ENCODE data around the gene NET1. TPM values are rescaled to one million over a fixed set of nuclear protein-coding genes. Genes with fewer than 3 reads are reported as not detected.
A peak's percentile ranks its signal among the peaks of the same experiment; 100 is the strongest.

The NET1 gene
- total and polyA plus RNA-seq, 7 donors, result 75.3 to 333 (median 199) TPM

DNA sequence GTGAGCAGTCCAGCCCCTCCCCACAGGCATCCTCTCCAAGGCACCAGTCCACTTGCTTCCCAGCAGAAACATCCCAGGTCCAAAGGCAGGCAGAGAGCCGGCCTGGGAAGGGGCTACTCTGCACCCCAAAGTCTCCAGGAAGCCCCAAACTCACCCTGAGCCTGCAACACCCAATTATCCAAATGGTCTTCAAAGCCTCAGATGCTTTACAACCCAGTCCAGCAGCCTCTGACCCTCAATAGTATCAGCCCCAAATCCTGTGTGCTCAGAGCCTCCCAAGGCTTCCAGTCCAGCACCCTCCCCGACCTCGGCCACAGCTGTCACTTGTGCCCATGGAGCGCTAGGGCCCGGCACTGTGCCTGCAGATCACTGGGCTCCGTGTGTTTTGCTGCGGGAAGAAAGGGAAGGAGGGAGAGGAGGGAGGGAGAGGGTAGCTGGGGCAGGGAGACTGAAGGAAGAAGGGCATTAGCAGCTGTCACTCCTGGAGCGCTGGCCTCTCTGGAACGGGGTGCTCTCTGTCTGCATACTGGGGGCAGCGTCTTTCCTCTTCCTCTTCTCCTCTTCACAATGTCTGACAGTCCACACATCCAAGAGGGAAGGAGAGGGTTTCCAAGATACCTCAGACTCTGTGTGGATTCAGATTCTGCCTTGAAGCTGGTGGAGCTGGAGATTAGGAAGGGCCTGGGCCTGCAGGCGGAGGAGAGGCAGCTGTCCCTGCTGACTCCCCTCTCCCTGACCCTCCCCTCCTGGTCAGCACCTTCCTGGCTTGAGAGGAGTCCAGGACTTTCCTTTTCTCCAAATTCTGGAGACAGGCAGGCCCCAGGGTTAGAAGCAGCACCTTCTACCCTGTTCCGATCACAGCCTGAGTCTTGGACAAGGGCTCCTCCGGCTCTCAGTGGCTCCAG, 73.8 kb downstream of the NET1 start:
- no peaks in the 10 kb centered on the region for H3K4me1 ChIP-seq
- no peaks in the 10 kb centered on the region for H3K36me3 ChIP-seq
- DNase-seq, result peak; percentile 44
- no peak overlapping the region for H3K4me3 ChIP-seq
- WGBS, 2 donors, result 31 to 82% methylated on average over 13 of the region's 13 CpGs
- H3K27me3 ChIP-seq, result no peaks in the 10 kb centered on the region
- no peak overlapping the region for H3K27ac ChIP-seq
- TF ChIP-seq EP300 (IDR thresholded peaks at IDR 0.05), result no peak
- TF ChIP-seq POLR2A (IDR thresholded peaks at IDR 0.05), result no peak
- TF ChIP-seq, protein P1, sequence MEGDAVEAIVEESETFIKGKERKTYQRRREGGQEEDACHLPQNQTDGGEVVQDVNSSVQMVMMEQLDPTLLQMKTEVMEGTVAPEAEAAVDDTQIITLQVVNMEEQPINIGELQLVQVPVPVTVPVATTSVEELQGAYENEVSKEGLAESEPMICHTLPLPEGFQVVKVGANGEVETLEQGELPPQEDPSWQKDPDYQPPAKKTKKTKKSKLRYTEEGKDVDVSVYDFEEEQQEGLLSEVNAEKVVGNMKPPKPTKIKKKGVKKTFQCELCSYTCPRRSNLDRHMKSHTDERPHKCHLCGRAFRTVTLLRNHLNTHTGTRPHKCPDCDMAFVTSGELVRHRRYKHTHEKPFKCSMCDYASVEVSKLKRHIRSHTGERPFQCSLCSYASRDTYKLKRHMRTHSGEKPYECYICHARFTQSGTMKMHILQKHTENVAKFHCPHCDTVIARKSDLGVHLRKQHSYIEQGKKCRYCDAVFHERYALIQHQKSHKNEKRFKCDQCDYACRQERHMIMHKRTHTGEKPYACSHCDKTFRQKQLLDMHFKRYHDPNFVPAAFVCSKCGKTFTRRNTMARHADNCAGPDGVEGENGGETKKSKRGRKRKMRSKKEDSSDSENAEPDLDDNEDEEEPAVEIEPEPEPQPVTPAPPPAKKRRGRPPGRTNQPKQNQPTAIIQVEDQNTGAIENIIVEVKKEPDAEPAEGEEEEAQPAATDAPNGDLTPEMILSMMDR (IDR thresholded peaks at IDR 0.05), result no peak
- no peak for TF ChIP-seq POLR2AphosphoS5 (IDR thresholded peaks at IDR 0.05)
- intact Hi-C loops (cut with DNase I), result no loop called here
- no peaks in the 10 kb centered on the region for H3K9me3 ChIP-seq

DNA sequence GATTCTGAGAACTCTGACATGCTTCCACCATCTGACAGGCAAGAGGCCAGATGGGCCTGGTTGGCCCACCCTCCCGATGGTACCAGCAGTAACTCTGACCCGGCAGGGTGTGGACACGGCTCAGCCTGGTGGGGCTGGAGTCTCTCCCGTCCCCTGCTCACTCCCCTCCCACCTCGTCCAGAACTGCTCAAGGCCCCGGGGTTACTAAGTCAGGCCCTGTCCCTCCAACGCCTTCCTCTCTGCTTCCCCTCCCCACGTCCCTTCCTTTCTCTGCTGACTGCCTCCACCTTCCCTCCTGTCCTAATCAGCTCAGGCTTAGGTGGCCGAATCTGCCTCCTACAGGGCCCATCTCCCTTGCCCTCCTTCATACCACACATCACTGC, 74.5 kb downstream of the NET1 start:
- intact Hi-C loops (cut with DNase I), result no loop called here
- no peaks in the 10 kb centered on the region for H3K27me3 ChIP-seq
- WGBS, 2 donors, result 14 to 75% methylated on average over 9 of the region's 9 CpGs
- no peak overlapping the region for H3K27ac ChIP-seq
- DNase-seq, result peak; percentile 56
- H3K4me1 ChIP-seq, result no peaks in the 10 kb centered on the region
- H3K4me3 ChIP-seq, result no peak overlapping the region
- H3K9me3 ChIP-seq, result no peaks in the 10 kb centered on the region
- TF ChIP-seq EP300 (IDR thresholded peaks at IDR 0.05), result no peak
- no peak for TF ChIP-seq POLR2AphosphoS5 (IDR thresholded peaks at IDR 0.05)
- TF ChIP-seq, protein P1 (IDR thresholded peaks at IDR 0.05), result no peak
- no peak for TF ChIP-seq POLR2A (IDR thresholded peaks at IDR 0.05)
- no peaks in the 10 kb centered on the region for H3K36me3 ChIP-seq

DNA sequence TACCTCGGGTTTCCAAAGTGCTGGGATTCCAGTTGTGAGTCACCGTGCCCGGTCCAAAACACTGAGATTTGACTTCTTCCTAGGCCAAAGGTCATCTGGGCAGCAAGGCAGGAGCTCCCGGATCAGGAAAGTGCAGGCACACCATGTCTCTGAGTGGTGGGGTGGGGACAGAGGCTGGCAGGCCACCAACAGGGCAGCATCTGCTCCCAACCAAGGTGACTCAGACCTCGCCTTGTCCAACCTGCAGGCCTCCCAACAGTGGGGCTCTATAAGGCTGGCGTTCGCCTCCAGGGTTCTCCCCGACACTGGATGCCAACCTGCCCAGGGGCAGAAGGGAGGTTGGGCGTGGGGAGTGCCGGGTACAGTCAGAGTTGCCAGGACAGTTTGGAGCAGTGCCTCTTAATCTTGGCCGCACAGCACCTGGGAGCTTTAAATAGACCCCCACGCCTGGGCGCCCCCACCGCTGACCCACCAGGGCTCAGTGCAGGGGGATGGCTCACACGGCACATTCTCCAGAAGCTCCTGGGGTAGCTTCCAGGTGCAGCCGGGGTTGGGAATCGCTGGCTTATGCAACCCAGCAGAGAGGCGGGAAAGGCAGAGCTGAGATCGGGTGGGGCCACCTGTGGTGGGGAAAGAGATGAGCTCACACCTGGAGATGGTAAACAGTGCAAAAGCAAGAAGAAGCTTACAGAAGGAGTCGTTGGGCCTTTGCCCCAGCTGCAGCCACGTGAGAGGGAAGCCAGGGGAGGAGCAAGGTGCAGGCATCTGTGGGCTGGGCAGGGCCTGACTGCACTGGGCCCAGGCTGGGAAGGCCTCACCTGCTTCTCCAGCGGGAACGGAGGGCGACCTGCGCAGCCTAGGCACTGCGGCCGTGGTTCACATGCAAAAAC, 76.2 kb downstream of the NET1 start:
- TF ChIP-seq, protein P1 (IDR thresholded peaks at IDR 0.05), result no peak
- TF ChIP-seq POLR2A (IDR thresholded peaks at IDR 0.05) (no peak), EP300 (IDR thresholded peaks at IDR 0.05) (no peak), POLR2AphosphoS5 (IDR thresholded peaks at IDR 0.05) (no peak)
- WGBS, 2 donors, result 16 to 69% methylated on average over 27 of the region's 27 CpGs
- intact Hi-C loops (cut with DNase I), result no loop called here
- Histone ChIP-seq H3K27me3 (no peaks in the 10 kb centered on the region), H3K36me3 (no peaks in the 10 kb centered on the region), H3K4me3 (no peak overlapping the region), H3K9me3 (peaks cover 0 to 4% (median 2%) of the 10 kb centered on the region in 4 donors), H3K4me1 (no peaks in the 10 kb centered on the region), H3K27ac (no peak overlapping the region)
- peak; percentile 56 for DNase-seq

DNA sequence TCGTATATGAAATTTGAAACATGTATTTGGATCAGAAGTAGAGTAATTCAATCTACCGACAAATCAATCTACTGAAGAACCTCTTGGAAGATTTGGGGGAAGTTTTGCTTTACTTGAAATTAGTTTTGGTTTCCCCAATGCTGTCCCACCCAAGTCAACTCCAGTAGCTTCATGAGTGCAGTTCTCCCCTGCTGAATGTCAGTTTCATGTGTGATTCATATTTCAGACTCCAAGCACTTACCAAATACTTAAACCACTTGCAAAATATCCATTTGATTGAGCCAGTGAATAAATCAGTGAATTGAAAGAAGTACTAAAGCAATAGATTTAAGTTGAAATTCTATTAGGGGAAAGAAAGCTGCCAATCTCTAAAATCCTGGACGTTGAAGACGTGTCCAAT, 77.7 kb downstream of the NET1 start:
- TF ChIP-seq POLR2AphosphoS5 (IDR thresholded peaks at IDR 0.05), result no peak
- TF ChIP-seq EP300 (IDR thresholded peaks at IDR 0.05), result no peak
- TF ChIP-seq, protein P1 (IDR thresholded peaks at IDR 0.05), result no peak
- TF ChIP-seq POLR2A (IDR thresholded peaks at IDR 0.05), result no peak
- no peak overlapping the region for H3K4me3 ChIP-seq
- DNase-seq, result no peak
- H3K27ac ChIP-seq, result no peak overlapping the region
- no peaks in the 10 kb centered on the region for H3K36me3 ChIP-seq
- WGBS, 2 donors, result 93 to 96% methylated on average over 4 of the region's 4 CpGs
- no peaks in the 10 kb centered on the region for H3K4me1 ChIP-seq
- H3K27me3 ChIP-seq, result no peaks in the 10 kb centered on the region
- peaks cover 0 to 4% (median 2%) of the 10 kb centered on the region in 4 donors for H3K9me3 ChIP-seq
- intact Hi-C loops (cut with DNase I), result no loop called here
